Activated naive CD8-positive, alpha-beta T cell treated with anti-CD3 and anti-CD28 coated beads, Interleukin-2, amount 50 U/mL, for 16 hours (primary cell): Measurements from ENCODE around the gene CYP2U1.
"Not testable (repeated sequence)": the region's sequence is repeated elsewhere in the genome, so short reads cannot be mapped to it uniquely, and the experiment has no call there.

Source experiments
- DNase-seq: peaks from one replicate; pipeline ENCODE4 v3.0.0-alpha.2; 2020; ENCODE audit warnings: low read depth, low spot score

The CYP2U1 gene

DNA sequence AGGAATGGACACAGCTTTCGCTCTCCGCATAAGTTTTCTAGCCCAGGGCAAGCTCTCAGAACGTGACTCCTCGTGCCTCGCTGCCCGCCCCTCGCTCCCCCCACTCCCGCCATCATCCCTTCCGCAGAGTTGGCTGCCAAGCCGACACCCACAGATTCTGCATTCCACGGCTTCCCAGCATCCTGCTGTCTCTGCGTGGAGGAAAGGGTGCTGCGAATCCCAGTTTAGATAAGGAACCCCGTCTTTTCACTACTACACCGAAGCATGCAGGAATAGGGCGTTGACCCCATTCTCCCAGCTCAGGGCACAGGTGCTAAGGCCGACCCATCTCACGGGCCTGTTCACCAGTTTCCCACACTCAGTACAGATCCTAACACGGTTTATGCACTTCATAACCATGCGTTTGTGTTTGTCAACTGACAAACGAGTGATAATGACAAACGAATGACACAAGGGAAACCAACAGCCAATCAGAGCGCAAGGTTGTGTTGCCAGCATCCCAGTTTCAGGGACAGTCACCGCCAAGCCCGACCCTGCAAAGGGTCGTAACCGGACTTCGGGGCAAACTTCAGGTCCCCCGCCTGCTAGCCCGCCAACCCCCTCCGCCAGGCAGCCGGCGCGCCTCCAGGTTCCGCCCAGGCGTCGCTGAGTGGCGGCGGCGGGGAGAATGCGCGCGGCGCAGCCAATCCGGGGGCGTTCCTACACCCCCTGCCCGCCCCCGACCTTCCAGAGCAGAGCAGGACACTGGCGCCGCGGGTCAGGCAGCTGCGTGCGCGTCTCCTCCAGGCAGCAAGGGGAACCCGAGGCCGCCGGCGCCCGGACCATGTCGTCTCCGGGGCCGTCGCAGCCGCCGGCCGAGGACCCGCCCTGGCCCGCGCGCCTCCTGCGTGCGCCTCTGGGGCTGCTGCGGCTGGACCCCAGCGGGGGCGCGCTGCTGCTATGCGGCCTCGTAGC is at the start of gene CYP2U1:
TSS of gene CYP2U1 (plus strand) at position 729 of the 954 bp plus-strand sequence. CDS start at position 824, 95 bp downstream.
- peak; percentile 54 for DNase-seq

DNA sequence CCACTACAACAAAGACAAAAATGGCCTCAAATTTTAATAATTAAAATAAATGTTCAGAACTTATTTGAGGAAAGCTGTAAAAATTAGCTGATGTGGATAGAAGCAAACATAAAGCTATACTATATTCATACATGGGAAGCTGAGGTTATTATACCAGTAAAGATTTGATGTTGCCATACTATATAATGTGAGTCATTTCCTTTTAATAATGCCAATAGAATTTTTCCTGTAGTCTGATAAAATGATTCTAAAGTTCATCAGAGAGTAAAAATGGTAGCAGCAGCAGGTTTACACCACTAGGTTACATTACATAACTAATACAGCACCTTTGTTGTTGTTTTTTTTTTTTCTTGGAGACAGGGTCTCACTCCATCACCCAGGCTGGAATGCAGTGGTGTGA is 45.5 kb upstream of the CYP2U1 start:
- DNase-seq = no peak

DNA sequence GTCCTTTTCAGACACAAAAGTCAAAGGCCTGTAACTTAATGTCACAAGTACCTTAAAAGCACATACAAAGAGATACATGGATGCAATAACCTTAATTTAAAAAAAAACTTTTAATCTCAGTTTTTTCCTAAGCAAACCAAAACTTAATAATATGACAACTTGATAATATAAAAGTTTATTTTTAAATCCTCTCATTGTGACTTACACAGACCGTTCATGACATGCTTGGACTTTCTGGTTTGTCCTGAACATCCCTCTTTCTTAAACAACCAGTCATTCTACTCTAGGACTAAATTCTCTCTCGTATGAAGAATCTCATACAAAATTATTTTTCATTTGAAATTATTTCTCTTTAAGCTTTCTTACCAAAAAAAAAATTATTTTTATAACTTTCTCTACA is 43.1 kb upstream of the CYP2U1 start:
- no peak for DNase-seq

DNA sequence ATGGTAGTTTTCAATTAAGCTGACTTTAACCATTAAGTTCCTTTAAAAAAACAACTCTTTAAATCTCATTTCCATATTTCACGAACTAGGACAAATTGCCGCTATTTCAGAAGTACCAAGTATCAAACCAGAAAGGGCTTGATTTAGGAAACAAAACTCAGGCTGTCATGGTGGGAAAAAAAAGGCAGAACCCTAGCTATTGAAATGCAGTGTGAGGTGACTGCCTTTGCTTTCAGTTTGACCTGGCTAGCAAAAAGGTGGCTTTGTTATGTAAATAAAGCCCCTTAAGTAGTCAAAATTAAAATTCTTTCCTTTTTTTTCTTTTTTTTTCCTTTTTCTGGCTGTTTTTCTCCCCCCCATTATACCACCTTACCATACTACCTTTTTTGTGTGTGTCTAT is 40.6 kb upstream of the CYP2U1 start:
- DNase-seq = no peak

DNA sequence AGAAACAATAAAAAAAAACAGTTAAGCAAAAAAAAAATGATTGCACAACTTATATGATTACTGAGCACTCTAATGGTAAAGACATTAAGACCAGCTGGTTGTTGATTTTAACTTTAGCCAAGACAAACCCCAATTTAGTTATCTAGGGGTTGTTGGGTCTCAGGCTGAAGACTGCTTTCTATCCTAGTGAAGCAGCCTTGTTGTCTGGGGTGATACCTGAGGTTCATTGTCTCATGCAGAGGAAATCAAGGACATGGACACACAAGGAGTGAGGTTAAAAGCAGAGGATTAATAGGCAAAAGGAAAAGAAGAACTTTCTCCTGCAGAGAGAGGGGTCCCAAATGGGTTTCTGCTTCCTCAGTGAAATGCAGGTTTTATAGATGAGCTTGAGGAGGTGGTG is 40.0 kb upstream of the CYP2U1 start:
- DNase-seq = no peak

DNA sequence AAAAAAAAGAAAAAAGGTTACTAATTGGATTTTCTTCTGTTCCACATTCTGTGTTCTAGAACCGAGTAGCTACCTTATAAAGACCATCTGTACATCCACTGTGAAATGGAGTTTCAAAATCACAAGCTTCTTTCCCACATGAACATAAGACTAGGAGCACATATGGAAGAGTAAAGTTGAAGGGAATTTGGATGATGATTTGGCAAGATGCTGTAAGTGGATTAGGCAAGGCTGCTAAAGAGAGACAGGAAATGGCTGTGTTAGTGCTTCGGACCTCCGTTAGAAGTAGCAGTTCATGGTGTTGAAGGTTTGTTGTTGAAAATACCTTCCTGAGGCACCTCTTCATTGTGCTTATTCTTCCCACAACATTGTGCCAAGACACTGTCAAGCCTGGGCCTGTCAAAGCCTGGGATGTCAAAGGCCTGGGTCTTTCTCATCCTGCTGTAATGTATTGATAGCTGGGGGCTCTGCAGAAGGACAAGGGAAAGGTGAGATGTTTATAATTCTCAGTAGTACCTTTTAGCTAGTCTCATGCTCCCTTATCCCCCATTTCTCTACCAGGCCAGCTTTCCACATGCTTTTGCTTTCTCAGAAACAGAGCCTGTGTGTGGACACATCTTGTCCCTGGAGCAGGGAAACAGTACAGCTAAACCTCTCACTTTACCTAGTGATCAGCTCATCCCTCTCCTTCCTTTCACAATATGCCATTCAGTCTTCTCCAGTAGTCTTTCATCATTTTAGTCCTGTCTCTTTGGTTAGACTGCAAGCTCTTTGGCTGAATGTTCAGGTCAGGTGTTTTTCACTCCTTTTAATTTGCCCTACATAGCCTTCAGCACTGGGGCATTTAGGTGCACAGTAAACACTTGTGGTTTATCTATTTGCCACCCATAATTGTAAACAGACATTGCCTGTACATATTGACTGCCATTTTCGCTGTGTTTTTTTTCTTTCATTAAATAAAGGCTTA is 37.9 kb upstream of the CYP2U1 start:
- no peak for DNase-seq

DNA sequence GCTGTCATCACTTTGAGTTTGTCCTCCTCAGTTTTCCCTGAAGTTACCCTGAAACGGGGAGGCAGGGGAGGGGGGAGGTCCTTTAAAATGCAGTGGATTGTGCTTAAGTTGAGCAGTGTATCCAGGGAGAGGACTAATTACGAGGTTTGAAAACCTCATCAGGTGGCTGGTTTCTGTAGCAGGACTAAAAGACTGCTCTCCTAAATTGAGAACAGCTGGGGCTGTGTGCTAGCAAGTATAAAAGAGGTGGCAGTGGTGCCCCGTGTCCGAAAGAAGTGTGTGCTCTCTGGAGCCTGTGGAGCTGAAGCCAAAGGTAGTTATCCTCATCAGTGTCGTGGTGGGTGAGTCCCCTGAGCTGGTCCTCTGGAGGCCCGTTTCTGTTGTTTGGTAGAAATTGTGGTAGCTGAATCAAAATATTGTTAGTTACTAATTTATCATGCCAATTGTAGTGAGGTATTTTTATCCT is 37.2 kb upstream of the CYP2U1 start:
- DNase-seq = no peak

DNA sequence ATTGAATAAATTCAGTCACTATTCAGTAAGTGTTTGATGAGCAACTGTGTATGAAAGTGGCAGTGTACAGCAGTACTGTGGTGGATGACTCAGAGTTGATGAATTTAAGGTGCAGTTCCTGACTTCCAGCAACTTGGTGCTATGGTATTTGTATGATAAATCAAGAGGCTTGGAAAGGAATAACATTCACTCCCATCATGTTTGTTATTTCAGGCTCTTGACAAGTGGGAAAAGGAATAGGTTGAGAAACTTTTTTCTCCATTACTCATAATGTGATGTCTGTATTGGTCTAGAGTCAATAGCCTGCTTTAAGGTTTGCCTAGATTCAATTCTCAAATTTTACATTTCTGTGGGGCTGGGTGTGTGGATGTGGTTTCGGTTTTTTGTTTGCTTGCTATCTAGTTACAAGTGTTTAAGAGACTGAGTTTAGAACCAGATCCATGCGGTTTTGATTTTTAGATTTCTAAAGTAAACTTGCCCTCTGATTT is 35.1 kb upstream of the CYP2U1 start:
- DNase-seq = no peak

DNA sequence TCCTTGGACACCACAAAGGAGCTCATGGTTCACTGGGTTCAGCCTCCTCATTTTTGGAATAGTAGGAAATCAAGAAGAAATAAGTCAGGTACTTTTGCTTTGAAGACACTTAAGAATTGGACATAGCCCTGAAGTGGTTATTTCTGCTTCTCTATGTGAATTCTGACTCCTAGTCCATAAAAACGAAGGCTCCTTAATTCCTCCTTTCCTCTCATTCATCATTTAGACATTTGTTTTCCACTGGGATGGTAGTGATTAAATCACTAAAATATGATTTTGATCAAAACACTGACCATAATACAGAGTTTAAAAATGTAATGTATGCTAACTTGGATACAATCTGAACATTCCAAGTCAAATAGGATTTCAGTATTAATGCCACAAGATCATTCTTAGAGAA is 34.7 kb upstream of the CYP2U1 start:
- DNase-seq = no peak

DNA sequence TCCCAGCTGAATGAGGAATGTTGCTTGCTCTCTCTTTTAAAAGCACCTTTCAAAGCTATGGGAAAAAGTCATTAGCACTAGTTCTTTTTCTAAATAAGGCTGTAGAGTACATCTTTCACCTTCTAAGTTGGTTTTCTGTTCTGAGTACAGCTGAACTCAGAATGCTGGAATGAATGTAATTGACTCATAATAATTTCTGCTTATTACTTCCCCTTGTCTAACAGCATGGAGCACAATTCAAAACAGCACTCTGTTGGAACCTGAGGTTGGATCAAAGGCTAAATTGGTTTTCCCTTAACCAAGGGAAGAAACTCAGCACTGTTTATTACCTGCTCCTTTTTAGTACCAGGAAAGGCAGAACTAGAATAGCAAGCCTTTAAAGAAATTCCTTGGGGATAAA is 33.5 kb upstream of the CYP2U1 start:
- DNase-seq = no peak

DNA sequence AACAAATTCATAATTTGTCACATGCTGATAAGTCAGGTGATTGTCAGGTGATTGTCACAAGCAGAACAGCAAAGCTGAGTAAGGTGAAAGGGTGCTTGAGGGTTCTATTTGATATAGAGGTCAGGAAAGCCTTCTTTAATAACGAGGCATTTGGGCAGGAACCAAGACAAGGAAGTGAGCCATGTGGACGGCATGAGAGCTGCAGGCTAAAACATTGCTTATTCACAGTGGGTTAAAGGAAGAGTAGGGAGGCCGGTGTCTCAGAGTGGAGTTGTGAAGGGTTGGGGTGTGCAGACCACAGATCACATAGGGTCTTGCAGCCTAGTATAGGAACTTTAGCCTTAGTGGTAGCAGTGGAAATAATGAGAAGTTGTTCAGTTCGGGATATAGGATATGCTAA is 31.3 kb upstream of the CYP2U1 start:
- no peak for DNase-seq

DNA sequence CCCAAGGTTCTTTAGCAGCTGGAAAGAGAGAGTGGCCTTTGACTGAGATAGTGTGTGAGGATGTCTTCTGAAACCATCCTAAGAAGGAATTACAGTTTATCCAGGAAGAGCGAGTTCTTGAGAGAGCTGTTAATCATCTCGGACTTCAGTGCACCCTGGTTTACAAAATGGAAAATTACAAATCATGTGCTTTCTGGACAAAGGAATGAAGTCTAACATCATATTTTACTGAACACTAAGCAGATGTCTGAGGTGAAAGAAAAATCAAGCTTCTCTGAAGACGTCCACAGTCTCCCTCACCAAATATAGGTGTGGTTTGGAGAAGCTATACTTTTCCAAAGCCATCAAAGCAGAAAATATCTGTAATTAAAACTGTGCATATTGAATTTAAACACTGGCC is 30.8 kb upstream of the CYP2U1 start:
- no peak for DNase-seq

DNA sequence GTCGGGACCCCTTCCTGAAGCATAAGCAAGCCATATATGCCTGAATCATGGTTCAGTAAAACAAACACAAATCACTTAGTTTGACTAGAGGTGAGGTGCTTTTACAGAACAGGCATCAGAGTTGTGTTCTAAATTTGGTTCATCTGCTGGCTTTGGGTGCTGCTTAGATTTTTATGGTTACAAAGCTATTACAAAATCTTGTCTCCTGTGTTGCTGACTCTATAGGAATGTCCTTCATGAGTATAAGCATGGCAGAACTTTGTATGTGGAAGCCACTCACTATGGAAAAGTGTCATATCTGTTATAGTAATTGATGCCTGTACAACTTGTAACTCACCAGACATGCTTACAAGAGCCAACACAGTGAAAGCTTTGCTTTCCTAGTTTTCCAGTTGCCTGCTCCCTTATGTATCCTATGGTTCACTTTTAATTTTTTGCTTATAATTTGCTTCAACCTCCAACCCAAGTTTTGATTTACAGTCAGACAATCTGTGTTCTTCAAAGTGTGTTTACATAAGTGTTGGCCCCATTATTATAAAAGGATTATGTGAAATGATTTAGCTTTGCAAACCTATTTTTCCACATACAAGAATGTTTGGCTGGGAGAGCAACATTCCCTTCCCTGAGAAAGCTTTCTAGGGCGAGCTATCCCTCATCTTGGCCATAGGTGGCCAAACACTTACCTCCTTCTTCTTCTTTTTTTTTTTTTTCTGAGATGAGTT is 30.0 kb upstream of the CYP2U1 start:
- no peak for DNase-seq

DNA sequence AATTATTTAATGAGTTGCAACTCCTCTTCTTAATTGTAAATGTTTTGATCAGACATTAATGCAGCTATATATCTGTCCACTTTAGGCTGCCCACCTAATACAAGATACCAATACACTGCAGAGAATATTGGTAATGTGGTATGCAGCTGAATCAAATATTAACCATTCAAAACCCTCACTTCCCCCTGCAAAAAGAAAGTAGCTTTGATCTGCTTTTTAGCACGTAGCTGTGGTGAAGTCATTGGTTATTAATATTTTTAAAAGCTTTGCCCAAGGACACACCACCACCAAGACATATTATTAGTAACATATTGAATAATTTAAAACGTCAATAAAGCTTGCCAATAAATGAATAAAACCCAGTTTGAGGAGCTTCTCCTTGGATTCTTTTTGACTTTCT is 28.6 kb upstream of the CYP2U1 start:
- DNase-seq = no peak

DNA sequence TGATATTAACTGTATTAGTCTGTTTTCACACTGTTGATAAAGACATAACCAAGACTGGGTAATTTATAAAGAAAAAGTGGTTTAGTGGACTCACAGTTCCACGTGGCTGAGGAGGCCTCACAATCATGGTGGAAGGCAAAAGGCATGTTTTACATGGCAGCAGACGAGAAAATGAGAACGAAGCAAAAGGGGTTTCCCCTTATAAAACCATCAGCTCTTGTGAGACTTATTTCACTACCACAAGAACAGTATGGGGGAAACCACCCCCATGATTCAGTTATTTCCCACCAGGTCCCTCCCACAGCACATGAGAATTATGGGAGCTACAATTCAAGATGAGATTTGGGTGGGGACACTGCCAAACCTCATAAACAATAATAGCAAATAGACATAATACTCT is 26.3 kb upstream of the CYP2U1 start:
- DNase-seq = not testable (repeated sequence)

DNA sequence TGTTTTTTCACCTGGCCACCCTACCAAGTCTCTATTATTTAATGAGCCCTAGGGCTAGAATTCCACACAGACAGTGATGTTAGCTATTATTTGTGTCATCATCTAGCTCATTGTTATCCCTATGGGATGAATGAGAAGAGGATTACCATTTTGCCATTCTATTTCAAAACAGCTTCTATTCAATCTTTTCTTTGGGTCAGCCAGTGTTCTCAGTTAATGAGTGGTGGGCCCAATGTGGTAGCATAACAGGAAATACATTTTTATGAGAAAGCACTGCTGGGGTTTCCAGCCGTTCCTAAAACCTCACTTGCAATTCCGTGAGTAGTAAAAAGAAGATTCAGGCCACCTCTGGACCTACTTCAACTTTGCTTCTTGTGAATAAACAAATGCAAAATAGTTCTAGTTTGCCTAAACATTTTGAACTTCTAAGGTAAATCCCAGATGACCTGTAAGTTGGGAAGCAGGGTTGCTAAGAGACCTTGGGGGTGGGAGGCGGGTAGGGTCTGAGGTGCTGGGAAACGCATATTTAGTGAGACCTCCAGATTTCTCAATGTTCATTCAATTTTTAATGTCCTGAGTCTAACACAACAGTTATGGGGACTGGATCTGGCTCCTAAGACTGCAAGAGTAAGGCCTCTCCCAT is 24.8 kb upstream of the CYP2U1 start:
- DNase-seq = no peak

DNA sequence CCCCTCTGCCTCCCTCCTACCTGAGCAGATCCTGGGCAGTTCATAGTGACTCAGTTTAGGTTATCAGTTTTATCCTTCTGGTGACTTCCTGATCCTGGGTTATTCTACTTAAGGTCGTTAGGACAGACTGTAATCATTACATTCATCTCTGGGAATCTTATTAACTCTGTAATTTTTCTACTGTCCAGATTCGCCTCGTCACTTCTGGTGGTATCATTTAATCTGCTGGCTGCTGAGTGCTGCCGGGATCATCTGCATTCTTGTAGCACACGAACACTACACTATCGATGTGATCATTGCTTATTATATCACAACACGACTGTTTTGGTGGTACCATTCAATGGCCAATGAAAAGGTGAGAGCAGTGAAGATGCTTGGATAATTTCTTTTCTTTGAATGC is 23.0 kb upstream of the CYP2U1 start:
- DNase-seq = no peak

DNA sequence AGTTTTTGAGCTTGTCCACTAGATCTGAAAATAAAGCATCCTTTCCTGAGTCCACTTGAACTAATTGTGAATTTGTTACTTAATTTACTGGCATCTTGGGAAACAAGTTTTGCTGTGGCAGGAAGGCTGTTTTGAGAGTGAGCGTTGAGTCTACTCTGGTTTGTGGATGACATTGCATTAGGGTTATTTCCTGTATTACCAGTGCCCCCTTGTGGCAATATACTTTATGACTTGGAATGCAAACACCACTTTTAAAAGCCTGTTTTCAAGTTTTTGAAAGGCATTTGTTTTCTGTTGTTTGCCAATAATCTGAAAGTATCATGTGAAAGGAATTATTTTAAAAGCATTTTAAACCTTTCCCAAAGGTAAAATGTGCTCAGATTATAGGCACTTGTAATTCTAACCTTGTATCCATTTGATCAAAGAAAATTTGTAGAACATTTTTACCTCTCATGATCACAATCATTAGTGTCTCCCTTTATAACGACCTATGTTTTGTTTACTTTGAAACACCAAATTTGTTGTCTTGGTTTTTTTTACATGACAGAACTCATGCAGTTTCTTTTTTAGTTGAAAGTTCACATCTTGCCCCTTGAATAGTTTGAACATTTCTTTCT is 18.0 kb upstream of the CYP2U1 start:
- DNase-seq = no peak

DNA sequence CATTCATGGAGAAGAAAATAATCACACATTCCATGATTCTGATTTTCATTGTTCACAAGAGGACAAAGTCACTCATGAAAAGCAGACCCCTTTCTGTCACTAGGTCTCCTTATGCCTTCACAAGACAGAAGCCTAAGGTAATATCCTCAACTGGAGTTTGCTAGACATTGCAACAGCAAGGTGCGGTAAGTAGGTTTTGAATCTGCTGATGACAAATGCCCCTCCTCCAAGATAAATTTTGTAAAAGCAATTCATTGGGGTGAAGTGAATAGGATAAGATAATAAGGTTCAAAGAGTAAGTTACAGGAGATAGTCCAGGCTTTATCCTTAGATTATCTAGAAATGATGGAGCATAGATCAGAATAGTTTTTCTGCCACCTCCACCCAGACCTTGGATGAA is 16.1 kb upstream of the CYP2U1 start:
- DNase-seq = no peak

DNA sequence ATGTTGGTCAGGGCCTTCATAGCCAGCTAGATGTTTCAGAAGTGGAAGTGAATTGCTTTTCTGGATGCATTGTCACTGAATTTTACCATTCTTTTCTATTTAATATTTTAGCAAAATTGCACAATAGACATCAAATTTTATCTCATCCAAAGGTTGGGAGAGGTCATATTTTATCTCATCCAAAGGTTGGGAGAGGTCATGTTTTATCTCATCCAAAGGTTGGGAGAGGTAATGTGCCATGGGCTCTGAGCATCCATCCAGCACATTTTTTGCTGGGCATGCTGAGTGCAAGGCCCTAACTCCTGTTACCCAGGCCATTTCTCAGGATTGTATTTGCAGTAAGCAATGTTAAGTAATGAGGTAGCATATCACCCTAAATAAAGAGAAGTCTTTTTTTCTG is 14.7 kb upstream of the CYP2U1 start:
- DNase-seq = no peak

DNA sequence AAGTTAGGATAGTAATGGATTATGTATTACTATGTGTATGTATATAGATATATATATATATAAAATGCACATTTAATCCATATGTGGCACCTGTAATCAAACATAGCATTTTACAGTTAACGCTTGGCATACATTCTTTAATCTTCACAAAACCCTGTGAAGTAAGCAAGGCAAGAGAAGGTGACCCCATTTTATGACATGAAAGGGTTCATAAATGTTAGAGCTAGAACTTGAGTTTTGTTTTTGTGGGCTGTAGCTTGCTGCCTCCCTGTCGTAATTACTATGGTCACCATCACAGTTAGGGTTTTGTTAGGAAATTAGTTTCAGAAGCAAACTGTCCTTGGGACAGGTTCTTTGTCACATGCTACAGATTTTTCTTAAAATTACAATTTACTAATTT is 13.8 kb upstream of the CYP2U1 start:
- no peak for DNase-seq
